Activated T-helper 2 cell treated with anti-CD3 and anti-CD28 coated beads, Interferon-gamma antibody, Interleukin-2, Interleukin-4, amounts not matched to agents 10 μg/mL and 5 μg/mL and 100 μg/mL, durations not matched to agents 14 hours and 24 hours and 36 hours (primary cell): ENCODE results near the gene MOCOS. TPM values are rescaled to one million over a fixed set of nuclear protein-coding genes. Genes with fewer than 3 reads are reported as not detected.
"Not testable (repeated sequence)": the region's sequence is repeated elsewhere in the genome, so short reads cannot be mapped to it uniquely, and the experiment has no call there.

Experiments used
- DNase-seq: peaks from one replicate; pipeline ENCODE4 v3.0.0; 2021; ENCODE audit warnings: low spot score
- H3K27ac Mint-ChIP-seq: one replicate; pipeline ENCODE4 v1.8.0; 2021; ENCODE audit warnings: mixed read lengths
- H3K27me3 Mint-ChIP-seq: one replicate; pipeline ENCODE4 v1.8.0; 2021; ENCODE audit warnings: low read depth, mixed read lengths
- H3K36me3 Mint-ChIP-seq: one replicate; pipeline ENCODE4 v1.8.0; 2021; ENCODE audit warnings: low read depth, mixed read lengths
- H3K4me1 Mint-ChIP-seq: one replicate; pipeline ENCODE4 v1.8.0; 2021; ENCODE audit warnings: low read depth, mixed read lengths
- H3K4me3 Mint-ChIP-seq: one replicate; pipeline ENCODE4 v1.8.0; 2021; ENCODE audit warnings: low read depth, mild to moderate bottlenecking, moderate library complexity, mixed read lengths
- H3K9me3 Mint-ChIP-seq: one replicate; pipeline ENCODE4 v1.8.0; 2021; ENCODE audit warnings: mixed read lengths
- intact Hi-C: fragments of 100-400 bp; cut with micrococcal nuclease; formaldehyde crosslinking; loops from one replicate; pipeline ENCODE4 v1.15.1; 2023
- total RNA-seq: library from RNA; stranded (reverse); gene quantifications from 2 replicates; pipeline ENCODE4 v1.2.3, GENCODE V29; 2022

Gene MOCOS
- total RNA-seq, 1 donor from 2014 or later: 0.16 TPM

DNA sequence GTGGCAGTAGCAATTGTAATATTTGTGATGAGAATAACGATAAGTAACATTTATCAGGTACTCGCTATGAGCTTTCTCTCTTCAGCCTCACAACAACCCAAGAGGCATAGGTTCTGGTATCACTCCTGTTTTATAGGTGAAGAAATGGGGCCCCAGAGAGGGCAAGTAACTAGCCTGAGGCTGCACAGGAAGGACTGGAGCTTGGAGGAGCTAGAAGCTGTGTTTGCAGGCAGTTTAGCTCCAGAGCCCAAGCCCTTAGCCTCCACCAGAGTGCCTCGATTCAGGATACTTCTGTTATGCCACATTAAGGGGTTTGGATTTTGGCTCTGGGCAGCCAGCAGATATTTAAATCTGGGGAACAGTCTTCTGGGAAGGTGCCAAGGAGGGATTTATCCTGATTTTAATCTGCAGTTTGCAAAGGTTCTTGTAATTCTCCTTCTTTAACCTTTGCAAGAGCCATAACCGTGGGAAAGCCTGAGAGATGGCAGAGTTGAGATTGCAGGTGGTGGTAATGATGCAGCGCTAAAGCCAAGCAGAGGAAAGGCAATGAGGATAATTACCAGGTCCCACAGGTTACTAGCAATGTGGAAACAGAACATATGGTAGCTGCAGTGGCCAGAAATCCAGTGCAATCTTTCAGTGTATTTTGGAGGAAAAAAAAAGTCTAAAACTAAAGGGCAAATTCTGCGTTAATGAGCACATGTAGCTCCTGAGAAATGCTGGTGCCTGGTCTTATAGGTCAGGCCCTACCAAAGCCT lies 9.1 kb downstream of the MOCOS start:
- H3K27me3 Mint-ChIP-seq: peaks cover 6% of the 10 kb centered on the region
- intact Hi-C loops: no loop called here
- H3K9me3 Mint-ChIP-seq: no peaks in the 10 kb centered on the region
- no peaks in the 10 kb centered on the region for H3K4me1 Mint-ChIP-seq
- H3K36me3 Mint-ChIP-seq: no peaks in the 10 kb centered on the region
- no peak for DNase-seq
- no peak overlapping the region for H3K27ac Mint-ChIP-seq
- no peak overlapping the region for H3K4me3 Mint-ChIP-seq

- intact Hi-C loops: no loop called here
- Mint-ChIP-seq H3K4me1 (no peaks in the 10 kb centered on the region), H3K4me3 (no peak overlapping the region), H3K36me3 (no peaks in the 10 kb centered on the region), H3K9me3 (no peaks in the 10 kb centered on the region), H3K27me3 (peaks cover 2% of the 10 kb centered on the region), H3K27ac (no peak overlapping the region)
- DNase-seq: no peak
Observed at GRCh38 chr18:36197511-36198166, 10.3 kb downstream of the MOCOS start.

- no peak overlapping the region for H3K27ac Mint-ChIP-seq
- H3K4me1 Mint-ChIP-seq: no peaks in the 10 kb centered on the region
- no peak for DNase-seq
- H3K9me3 Mint-ChIP-seq: no peaks in the 10 kb centered on the region
- peaks cover 2% of the 10 kb centered on the region for H3K27me3 Mint-ChIP-seq
- intact Hi-C loops: no loop called here
- H3K36me3 Mint-ChIP-seq: no peaks in the 10 kb centered on the region
- H3K4me3 Mint-ChIP-seq: no peak overlapping the region
Observed at GRCh38 chr18:36199691-36200295, 12.5 kb downstream of the MOCOS start.

DNA sequence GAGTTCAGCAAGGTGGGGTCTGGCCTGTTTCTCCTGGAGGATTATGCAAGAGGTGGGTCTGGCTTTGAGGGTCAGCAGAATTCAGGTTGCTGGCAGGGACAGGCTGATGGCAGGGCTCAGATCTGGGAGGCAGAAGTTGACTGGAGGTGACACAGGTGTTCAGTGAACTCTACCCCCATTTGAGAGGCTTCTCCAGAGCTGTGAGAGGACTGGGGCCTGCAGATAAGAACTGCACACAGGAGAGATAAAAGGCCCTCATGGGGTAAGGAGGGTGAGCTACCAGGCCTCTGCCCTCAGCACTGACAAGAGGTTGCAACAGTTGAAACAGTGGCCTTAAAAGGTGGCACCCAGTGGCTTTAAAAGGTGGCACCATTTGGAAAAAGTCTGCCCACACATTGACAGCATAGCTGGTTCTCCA lies 13.1 kb downstream of the MOCOS start:
- intact Hi-C loops: no loop called here
- DNase-seq: no peak
- H3K4me3 Mint-ChIP-seq: no peak overlapping the region
- no peak overlapping the region for H3K27ac Mint-ChIP-seq
- H3K36me3 Mint-ChIP-seq: no peaks in the 10 kb centered on the region
- H3K9me3 Mint-ChIP-seq: no peaks in the 10 kb centered on the region
- peaks cover 1% of the 10 kb centered on the region for H3K27me3 Mint-ChIP-seq
- H3K4me1 Mint-ChIP-seq: no peaks in the 10 kb centered on the region

- Mint-ChIP-seq H3K36me3 (no peaks in the 10 kb centered on the region), H3K4me3 (no peak overlapping the region), H3K9me3 (no peaks in the 10 kb centered on the region), H3K27ac (no peak overlapping the region), H3K4me1 (no peaks in the 10 kb centered on the region), H3K27me3 (no peaks in the 10 kb centered on the region)
- intact Hi-C loops: no loop called here
- DNase-seq: no peak
Observed at GRCh38 chr18:36201765-36202164, 14.5 kb downstream of the MOCOS start.

DNA sequence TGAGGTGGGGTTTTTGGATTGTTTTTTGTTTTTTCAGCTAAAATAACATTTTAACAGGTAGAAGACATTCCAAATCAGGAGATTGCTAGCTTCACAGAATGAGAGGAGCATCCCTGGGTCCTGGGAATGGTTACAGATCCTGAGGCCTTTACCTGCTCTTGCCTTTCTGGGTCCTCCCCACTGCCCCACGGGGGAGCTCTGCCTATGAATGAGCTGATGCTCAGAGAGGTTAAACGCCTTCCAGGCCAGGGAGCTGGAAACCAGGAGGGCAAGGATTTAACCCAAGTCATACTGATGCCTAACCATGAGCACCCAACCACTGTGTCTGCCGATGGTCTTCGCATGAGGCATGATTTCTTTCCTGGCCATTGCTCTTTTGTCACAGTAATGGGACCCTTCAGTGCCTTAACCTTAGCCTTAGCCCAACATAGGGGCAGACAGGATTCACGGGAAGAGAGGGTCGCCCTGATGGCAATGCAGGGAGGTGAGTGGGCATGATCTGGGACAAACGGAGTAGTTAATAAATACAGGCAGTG lies 16.1 kb downstream of the MOCOS start:
- H3K27me3 Mint-ChIP-seq: no peaks in the 10 kb centered on the region
- H3K4me3 Mint-ChIP-seq: no peak overlapping the region
- H3K4me1 Mint-ChIP-seq: no peaks in the 10 kb centered on the region
- H3K9me3 Mint-ChIP-seq: no peaks in the 10 kb centered on the region
- intact Hi-C loops: no loop called here
- DNase-seq: no peak
- H3K36me3 Mint-ChIP-seq: no peaks in the 10 kb centered on the region
- H3K27ac Mint-ChIP-seq: no peak overlapping the region

DNA sequence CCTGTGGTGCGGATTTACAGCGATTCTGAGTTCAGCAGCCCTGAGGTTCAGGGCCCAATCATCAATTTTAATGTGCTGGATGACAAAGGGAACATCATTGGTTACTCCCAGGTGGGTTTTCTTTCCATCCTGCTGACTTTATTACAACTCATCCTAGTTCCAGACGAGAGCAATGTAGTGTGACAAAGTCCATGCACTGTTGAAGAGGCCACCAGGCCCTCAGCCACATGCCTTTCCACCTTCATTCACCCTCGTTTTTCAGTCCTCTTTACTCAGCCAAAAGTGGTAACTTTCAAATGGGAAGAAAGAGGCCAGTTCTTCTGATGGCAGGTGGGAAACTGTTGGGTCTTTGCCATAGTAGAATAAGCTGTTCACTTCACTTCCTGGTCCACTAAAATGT lies 17.9 kb downstream of the MOCOS start:
- no peaks in the 10 kb centered on the region for H3K27me3 Mint-ChIP-seq
- H3K27ac Mint-ChIP-seq: no peak overlapping the region
- H3K4me1 Mint-ChIP-seq: no peaks in the 10 kb centered on the region
- intact Hi-C loops: no loop called here
- H3K36me3 Mint-ChIP-seq: no peaks in the 10 kb centered on the region
- H3K4me3 Mint-ChIP-seq: no peak overlapping the region
- no peak for DNase-seq
- H3K9me3 Mint-ChIP-seq: no peaks in the 10 kb centered on the region

GRCh38 chr18:36207303-36207702 lies 20.0 kb downstream of the MOCOS start:
- H3K4me3 Mint-ChIP-seq: no peak overlapping the region
- H3K36me3 Mint-ChIP-seq: no peaks in the 10 kb centered on the region
- H3K27ac Mint-ChIP-seq: no peak overlapping the region
- no peaks in the 10 kb centered on the region for H3K4me1 Mint-ChIP-seq
- DNase-seq: no peak
- H3K9me3 Mint-ChIP-seq: no peaks in the 10 kb centered on the region
- intact Hi-C loops: no loop called here
- no peaks in the 10 kb centered on the region for H3K27me3 Mint-ChIP-seq

- H3K9me3 Mint-ChIP-seq, H3K4me1 Mint-ChIP-seq, H3K4me3 Mint-ChIP-seq, intact Hi-C loops, H3K36me3 Mint-ChIP-seq, DNase-seq, H3K27me3 Mint-ChIP-seq, H3K27ac Mint-ChIP-seq: not testable (repeated sequence)
Observed at GRCh38 chr18:36207969-36208368, 20.7 kb downstream of the MOCOS start.

DNA sequence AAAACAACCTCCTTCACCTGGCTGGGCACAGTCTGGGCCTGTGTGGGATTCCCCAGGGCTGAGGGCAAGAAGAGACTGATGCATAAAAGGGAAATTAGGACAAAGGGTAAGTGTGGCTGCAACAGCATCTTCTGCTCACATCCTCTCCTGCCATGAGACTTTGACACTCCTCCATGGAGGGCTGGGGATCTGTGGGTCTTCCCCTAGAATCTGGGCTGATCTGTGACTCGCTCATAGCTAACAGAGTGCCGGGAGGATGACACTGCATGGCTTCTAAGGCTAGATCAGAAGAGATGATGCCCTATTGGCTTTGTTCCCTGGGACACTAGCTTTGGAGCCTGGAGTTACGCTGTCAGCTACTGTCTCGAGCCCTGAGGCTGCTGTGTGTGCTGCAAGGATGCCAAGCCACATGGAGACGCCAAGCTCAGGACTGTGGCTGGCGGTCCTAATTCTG lies 24.3 kb downstream of the MOCOS start:
- H3K4me1 Mint-ChIP-seq: no peaks in the 10 kb centered on the region
- H3K27me3 Mint-ChIP-seq: no peaks in the 10 kb centered on the region
- intact Hi-C loops: no loop called here
- H3K27ac Mint-ChIP-seq: no peak overlapping the region
- H3K36me3 Mint-ChIP-seq: no peaks in the 10 kb centered on the region
- no peak for DNase-seq
- H3K4me3 Mint-ChIP-seq: no peak overlapping the region
- no peaks in the 10 kb centered on the region for H3K9me3 Mint-ChIP-seq

DNA sequence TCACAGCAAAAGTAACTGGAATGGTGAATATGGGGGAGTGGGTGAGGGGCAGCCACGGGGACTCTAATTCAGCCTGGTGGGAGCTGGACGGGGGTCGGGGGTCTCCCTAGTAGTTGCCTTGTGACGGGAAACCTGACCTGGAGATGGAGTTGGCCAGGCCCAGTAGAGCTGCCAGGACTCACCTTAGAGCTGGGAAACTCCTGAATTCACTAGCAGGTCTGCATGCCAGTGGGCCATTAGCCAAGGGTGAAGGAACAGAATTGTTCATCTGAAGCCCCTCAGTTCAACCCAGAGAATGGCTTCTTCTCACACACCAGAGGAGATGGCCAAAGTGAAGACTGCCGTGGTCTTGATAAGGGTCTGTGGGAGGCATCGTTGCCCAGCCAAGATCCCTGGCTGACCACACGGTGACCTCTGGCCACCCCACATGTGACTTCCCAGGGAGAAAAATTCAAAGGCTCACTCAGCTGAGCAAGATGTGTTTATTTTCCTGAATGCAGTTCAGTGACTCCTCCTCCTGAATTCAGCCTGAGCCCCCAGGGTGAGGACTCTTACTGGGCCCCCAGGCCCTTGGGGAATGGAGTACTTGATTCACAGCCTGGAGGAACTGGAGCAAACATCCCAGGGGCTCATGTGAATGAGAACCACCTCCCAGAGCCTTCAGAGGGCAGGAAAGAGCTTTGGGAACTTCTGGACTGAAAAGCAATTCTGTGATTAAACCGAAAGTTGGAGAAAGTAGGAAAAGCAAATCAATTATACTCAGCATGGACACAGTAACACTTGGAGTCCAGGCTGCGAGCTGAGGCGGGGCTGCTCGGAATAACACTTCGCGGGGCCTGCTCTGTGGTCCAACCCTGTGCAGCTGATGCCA lies 25.2 kb downstream of the MOCOS start:
- no peak for DNase-seq
- no peaks in the 10 kb centered on the region for H3K27me3 Mint-ChIP-seq
- no peak overlapping the region for H3K4me3 Mint-ChIP-seq
- no peaks in the 10 kb centered on the region for H3K36me3 Mint-ChIP-seq
- intact Hi-C loops: no loop called here
- H3K4me1 Mint-ChIP-seq: no peaks in the 10 kb centered on the region
- H3K27ac Mint-ChIP-seq: no peak overlapping the region
- no peaks in the 10 kb centered on the region for H3K9me3 Mint-ChIP-seq

DNA sequence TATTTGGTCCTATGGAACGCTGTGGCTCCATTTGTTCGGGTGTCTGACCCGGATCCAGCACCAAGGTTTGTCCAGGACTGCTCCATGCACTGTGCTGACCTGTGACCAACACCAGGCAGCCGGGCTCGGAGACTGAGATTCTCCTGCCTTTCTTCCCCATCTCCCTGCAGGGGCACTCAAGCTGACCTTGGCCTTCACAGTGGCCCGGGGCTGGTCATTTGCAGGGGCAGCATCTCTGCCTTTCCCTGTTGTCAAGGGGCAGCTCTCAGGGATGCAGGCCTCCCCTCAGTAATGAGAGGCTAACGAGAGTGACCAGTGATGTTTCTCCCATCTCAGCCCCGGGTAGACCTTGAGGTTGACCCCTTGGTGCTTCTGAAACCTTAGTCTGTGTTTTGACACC lies 27.5 kb downstream of the MOCOS start:
- Mint-ChIP-seq H3K4me3 (no peak overlapping the region), H3K27me3 (no peaks in the 10 kb centered on the region), H3K9me3 (no peaks in the 10 kb centered on the region), H3K4me1 (no peaks in the 10 kb centered on the region), H3K36me3 (no peaks in the 10 kb centered on the region), H3K27ac (no peak overlapping the region)
- intact Hi-C loops: no loop called here
- DNase-seq: no peak
